ENCODE results near the gene GFRA4. TPM values are rescaled to one million over a fixed set of nuclear protein-coding genes. Genes with fewer than 3 reads are reported as not detected.

The GFRA4 gene
- total and polyA plus RNA-seq, 12 donors: not detected

DNA sequence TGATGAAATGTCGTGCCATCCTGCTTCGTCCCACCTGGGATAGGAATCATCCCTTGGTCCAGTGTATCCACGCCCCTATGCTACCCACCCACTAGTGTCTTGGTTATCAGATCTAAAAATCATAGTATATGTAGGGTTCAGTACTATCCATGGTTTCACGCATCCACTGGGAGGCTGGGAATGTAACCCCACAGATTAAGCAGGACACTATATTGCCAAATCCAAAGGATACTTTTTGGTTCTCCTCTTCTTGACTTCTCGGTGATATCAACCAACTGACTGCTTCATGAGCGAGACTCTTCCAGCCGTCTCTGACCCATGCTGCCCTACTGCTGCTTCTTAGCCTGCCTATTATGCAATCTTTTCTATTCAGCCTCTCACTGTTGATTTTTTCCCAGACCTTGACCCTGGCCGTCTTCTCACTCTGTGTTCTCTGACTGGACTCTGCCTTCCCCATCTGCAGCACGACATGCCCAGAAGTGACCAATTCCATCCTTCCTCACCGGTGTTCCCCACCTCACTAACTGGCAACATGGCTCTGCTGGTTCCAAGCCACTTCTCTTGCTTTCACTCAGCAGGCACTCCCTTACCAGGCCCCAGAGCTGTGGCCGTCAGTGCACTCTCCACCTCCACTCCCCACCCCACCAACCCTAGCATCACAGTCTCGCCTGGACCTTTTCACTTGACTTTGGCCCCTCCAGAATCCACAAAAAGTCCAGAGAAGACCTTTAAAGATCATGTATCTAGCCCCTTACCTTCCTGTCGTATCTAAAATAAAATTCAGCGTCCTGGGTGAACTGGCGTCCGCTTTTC is 34.5 kb downstream of the GFRA4 start:
- 78 to 84% (median 84%) methylated on average over 16 of the region's 16 CpGs for WGBS, 4 donors
- intact Hi-C loops (cut with DNase I): no loop called here
- no peak for TF ChIP-seq POLR2A (IDR thresholded peaks at IDR 0.05)
- TF ChIP-seq, protein P1, sequence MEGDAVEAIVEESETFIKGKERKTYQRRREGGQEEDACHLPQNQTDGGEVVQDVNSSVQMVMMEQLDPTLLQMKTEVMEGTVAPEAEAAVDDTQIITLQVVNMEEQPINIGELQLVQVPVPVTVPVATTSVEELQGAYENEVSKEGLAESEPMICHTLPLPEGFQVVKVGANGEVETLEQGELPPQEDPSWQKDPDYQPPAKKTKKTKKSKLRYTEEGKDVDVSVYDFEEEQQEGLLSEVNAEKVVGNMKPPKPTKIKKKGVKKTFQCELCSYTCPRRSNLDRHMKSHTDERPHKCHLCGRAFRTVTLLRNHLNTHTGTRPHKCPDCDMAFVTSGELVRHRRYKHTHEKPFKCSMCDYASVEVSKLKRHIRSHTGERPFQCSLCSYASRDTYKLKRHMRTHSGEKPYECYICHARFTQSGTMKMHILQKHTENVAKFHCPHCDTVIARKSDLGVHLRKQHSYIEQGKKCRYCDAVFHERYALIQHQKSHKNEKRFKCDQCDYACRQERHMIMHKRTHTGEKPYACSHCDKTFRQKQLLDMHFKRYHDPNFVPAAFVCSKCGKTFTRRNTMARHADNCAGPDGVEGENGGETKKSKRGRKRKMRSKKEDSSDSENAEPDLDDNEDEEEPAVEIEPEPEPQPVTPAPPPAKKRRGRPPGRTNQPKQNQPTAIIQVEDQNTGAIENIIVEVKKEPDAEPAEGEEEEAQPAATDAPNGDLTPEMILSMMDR (IDR thresholded peaks at IDR 0.05): no peak
- Histone ChIP-seq H3K36me3 (replicated peaks in 1 of 2) (peaks cover 0 to 21% of the 10 kb centered on the region in 2 donors), H3K27ac (no peak overlapping the region), H3K4me3 (no peak overlapping the region), H3K4me1 (replicated peaks in 1 of 2) (no peaks in the 10 kb centered on the region), H3K27me3 (no peaks in the 10 kb centered on the region), H3K9me3 (replicated peaks in 1 of 3) (no peaks in the 10 kb centered on the region)
- DNase-seq: peak in 3 of 7 donors; percentile 29 to 58 (median 33)

DNA sequence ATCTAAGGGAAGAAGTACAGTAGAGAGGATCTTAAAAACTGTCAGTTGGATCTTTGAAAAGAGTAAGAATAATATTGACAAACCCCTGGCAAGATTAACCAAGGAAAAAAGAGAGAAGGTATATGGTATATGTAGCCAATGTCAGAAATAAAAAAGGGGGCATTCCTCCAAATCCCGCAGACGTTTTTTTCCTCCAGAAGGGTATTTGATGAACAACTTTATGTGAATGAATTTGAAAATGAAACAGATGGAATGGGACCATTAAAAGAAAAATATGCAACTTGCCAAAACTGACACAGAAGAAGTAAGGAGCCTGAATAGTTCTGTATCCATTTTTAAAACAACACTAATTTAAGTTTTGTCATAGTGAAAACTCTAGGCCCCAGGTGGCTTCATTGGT is 35.7 kb downstream of the GFRA4 start:
- Histone ChIP-seq H3K27ac (no peak overlapping the region), H3K9me3 (replicated peaks in 1 of 3) (no peaks in the 10 kb centered on the region), H3K36me3 (replicated peaks in 1 of 2) (peaks cover 0 to 22% of the 10 kb centered on the region in 2 donors), H3K27me3 (no peaks in the 10 kb centered on the region), H3K4me3 (no peak overlapping the region), H3K4me1 (replicated peaks in 1 of 2) (no peaks in the 10 kb centered on the region)
- no peak for DNase-seq
- 86 to 96% (median 90%) methylated on average over 2 of the region's 2 CpGs for WGBS, 4 donors
- no peak for TF ChIP-seq POLR2A (IDR thresholded peaks at IDR 0.05)
- TF ChIP-seq, protein P1 (IDR thresholded peaks at IDR 0.05): no peak
- intact Hi-C loops (cut with DNase I): no loop called here

DNA sequence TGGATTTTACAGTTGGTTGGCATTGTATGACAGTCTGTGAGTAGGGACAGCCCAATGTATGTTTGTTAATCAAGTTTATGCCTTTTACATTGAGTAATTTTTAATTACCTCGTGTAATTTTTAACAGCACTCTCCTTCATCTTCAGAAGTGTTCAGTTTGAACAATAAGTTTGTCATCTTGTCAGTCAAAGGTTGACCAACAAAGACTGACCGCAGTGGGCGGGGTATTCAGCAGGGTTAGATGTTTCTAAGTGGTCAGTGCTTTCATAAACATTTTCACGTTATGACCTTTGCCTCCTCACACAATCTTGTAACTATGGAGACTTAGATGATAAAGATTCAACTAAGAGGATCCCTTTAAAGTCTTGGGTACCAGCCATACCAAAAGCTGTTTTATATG is 40.8 kb downstream of the GFRA4 start:
- intact Hi-C loops (cut with DNase I): no loop called here
- DNase-seq: no peak
- Histone ChIP-seq H3K27me3 (no peaks in the 10 kb centered on the region), H3K27ac (no peak overlapping the region), H3K9me3 (replicated peaks in 1 of 3) (no peaks in the 10 kb centered on the region), H3K36me3 (replicated peaks in 1 of 2) (peaks cover 0 to 24% of the 10 kb centered on the region in 2 donors), H3K4me1 (replicated peaks in 1 of 2) (no peaks in the 10 kb centered on the region), H3K4me3 (no peak overlapping the region)
- WGBS, 4 donors: 92 to 97% (median 92%) methylated on average over 4 of the region's 4 CpGs
- no peak for TF ChIP-seq POLR2A (IDR thresholded peaks at IDR 0.05)
- TF ChIP-seq, protein P1 (IDR thresholded peaks at IDR 0.05): no peak

DNA sequence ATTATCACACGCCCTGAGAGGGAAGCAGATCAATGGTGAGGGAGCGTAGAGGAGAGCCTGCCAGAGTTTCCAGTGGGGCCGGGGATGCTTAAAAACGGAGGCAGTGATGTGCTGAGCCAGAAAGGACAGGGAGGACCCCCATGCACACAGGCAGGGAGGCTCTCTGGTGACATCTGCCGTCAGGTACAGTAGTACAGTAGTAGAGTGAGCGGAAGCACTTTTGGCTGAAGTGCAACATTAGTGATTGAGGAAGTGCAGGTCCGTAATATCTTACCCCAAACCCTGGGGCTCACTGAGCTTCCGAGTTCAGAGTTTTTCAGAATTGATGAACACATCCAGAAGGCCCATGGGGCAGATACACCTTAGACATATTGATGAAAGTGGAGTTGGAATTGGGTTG is 42.1 kb downstream of the GFRA4 start:
- H3K36me3 ChIP-seq (replicated peaks in 1 of 2): peaks cover 0 to 18% of the 10 kb centered on the region in 2 donors
- H3K9me3 ChIP-seq (replicated peaks in 1 of 3): no peaks in the 10 kb centered on the region
- TF ChIP-seq, protein P1 (IDR thresholded peaks at IDR 0.05): no peak
- no peak for TF ChIP-seq POLR2A (IDR thresholded peaks at IDR 0.05)
- H3K4me1 ChIP-seq (replicated peaks in 1 of 2): no peaks in the 10 kb centered on the region
- intact Hi-C loops (cut with DNase I): no loop called here
- no peak for DNase-seq
- no peak overlapping the region for H3K27ac ChIP-seq
- WGBS, 4 donors: 89 to 96% (median 95%) methylated on average over 8 of the region's 8 CpGs
- no peaks in the 10 kb centered on the region for H3K27me3 ChIP-seq
- H3K4me3 ChIP-seq: no peak overlapping the region

Measured in adrenal gland (tissue), 12 donors.